Measurements from ENCODE around the gene DOCK7. TPM values are rescaled to one million over a fixed set of nuclear protein-coding genes. Genes with fewer than 3 reads are reported as not detected.
A peak's percentile ranks its signal among the peaks of the same experiment; 100 is the strongest.

Gene DOCK7
- total RNA-seq, 2 donors from 2014 or later, result 39.4 to 44.1 TPM

GRCh38 chr1:62494137-62494536, 194.0 kb downstream of the DOCK7 start:
- intact Hi-C loops (cut with DNase I), result no loop called here
- no peak for DNase-seq (ENCODE audit: low spot score)

- DNase-seq (ENCODE audit: low spot score), result no peak
- intact Hi-C loops (cut with DNase I), result no loop called here
Measured at GRCh38 chr1:62493656-62494055, 194.5 kb downstream of the DOCK7 start.

- intact Hi-C loops (cut with DNase I), result no loop called here
- no peak for DNase-seq (ENCODE audit: low spot score)
Measured at GRCh38 chr1:62492521-62492920, 195.7 kb downstream of the DOCK7 start.

- no peak for DNase-seq (ENCODE audit: low spot score)
- intact Hi-C loops (cut with DNase I), result no loop called here
Measured at GRCh38 chr1:62487956-62488355, 200.2 kb downstream of the DOCK7 start.

GRCh38 chr1:62484824-62485468, 203.2 kb downstream of the DOCK7 start:
- DNase-seq (ENCODE audit: low spot score), result no peak
- intact Hi-C loops (cut with DNase I), result no loop called here

- intact Hi-C loops (cut with DNase I), result no loop called here
- DNase-seq (ENCODE audit: low spot score), result no peak
Measured at GRCh38 chr1:62481681-62482080, 206.5 kb downstream of the DOCK7 start.

- intact Hi-C loops (cut with DNase I), result no loop called here
- DNase-seq (ENCODE audit: low spot score), result no peak
Measured at GRCh38 chr1:62476525-62477219, 211.5 kb downstream of the DOCK7 start.

GRCh38 chr1:62467092-62467491, 221.1 kb downstream of the DOCK7 start:
- no peak for DNase-seq (ENCODE audit: low spot score)
- intact Hi-C loops (cut with DNase I), result loop anchor here in 1 of 2 donors (5.0 kb wide), 1 partner anchor 590 kb away; no protein-coding TSS in a partner anchor

GRCh38 chr1:62462370-62462769, 225.8 kb downstream of the DOCK7 start:
- DNase-seq (ENCODE audit: low spot score), result no peak
- intact Hi-C loops (cut with DNase I), result no loop called here

GRCh38 chr1:62457955-62458354, 230.2 kb downstream of the DOCK7 start:
- intact Hi-C loops (cut with DNase I), result no loop called here
- DNase-seq (ENCODE audit: low spot score), result no peak

GRCh38 chr1:62452951-62453350, 235.2 kb downstream of the DOCK7 start:
- intact Hi-C loops (cut with DNase I), result no loop called here

GRCh38 chr1:62450301-62450700, 237.9 kb downstream of the DOCK7 start:
- intact Hi-C loops (cut with DNase I), result no loop called here
- no peak for DNase-seq (ENCODE audit: low spot score)

More at GRCh38 chr1:62452951-62453350, 235.2 kb downstream of the DOCK7 start:
- DNase-seq (ENCODE audit: low spot score), result no peak

GRCh38 chr1:62448221-62448933, 239.8 kb downstream of the DOCK7 start:
- DNase-seq (ENCODE audit: low spot score), result no peak
- intact Hi-C loops (cut with DNase I), result no loop called here

GRCh38 chr1:62444701-62445100, 243.5 kb downstream of the DOCK7 start:
- DNase-seq (ENCODE audit: low spot score), result no peak
- intact Hi-C loops (cut with DNase I), result no loop called here

- DNase-seq (ENCODE audit: low spot score), result no peak
- intact Hi-C loops (cut with DNase I), result no loop called here
Measured at GRCh38 chr1:62439652-62440371, 248.4 kb downstream of the DOCK7 start.

GRCh38 chr1:62438163-62438562, 250.0 kb downstream of the DOCK7 start:
- intact Hi-C loops (cut with DNase I), result no loop called here
- DNase-seq (ENCODE audit: low spot score), result no peak

- intact Hi-C loops (cut with DNase I), result no loop called here
- peak; percentile 86 for DNase-seq (ENCODE audit: low spot score)
Measured at GRCh38 chr1:62437273-62437940, 250.8 kb downstream of the DOCK7 start.

- DNase-seq (ENCODE audit: low spot score), result peak; percentile 99
- intact Hi-C loops (cut with DNase I), result no loop called here
Measured at GRCh38 chr1:62436466-62437272, 251.5 kb downstream of the DOCK7 start, which contains the start of gene USP1. Gene USP1 (plus strand): TSS chr1:62437049. CDS start chr1:62439868, 2,819 bp downstream.

Data from posterior vena cava (tissue), 2 donors.